HEK293 (cell line): ENCODE measurements around the gene UFSP2.

Source experiments
- REST ChIP-seq: fragments of 450-650 bp; formaldehyde crosslinking; IDR thresholded peaks from 2 replicates; pipeline ENCODE4 v1.5.1; 2016; ENCODE audit warnings: missing biosample characterization, missing genetic modification characterization
- TCF7L2 ChIP-seq: IDR thresholded peaks from 2 replicates; pipeline ENCODE4 v1.6.1; 2011; ENCODE audit warnings: low read depth, mild to moderate bottlenecking, inconsistent platforms, low read length, moderate library complexity, borderline replicate concordance
- ZBTB8A ChIP-seq: fragments of 450-650 bp; formaldehyde crosslinking; IDR thresholded peaks from 2 replicates; pipeline ENCODE4 v1.5.1; 2016; ENCODE audit warnings: missing biosample characterization, missing genetic modification characterization
- ZNF133 ChIP-seq: fragments of 450-650 bp; formaldehyde crosslinking; IDR thresholded peaks from 2 replicates; pipeline ENCODE4 v1.5.1; 2016; ENCODE audit warnings: missing biosample characterization, missing genetic modification characterization
- ZNF529 ChIP-seq: fragments of 450-650 bp; formaldehyde crosslinking; IDR thresholded peaks from 2 replicates; pipeline ENCODE4 v1.5.1; 2017; ENCODE audit warnings: missing genetic modification characterization, missing biosample characterization; ENCODE audit not compliant: insufficient replicate concordance
- ZSCAN18 ChIP-seq: fragments of 450-650 bp; formaldehyde crosslinking; IDR thresholded peaks from 2 replicates; pipeline ENCODE4 v1.5.1; 2016; ENCODE audit warnings: missing biosample characterization, missing genetic modification characterization
- TF ChIP-seq, protein P1 (sequence below): fragments of 450-650 bp; formaldehyde crosslinking; IDR thresholded peaks from 2 replicates; pipeline ENCODE4 v1.5.1; 2016; ENCODE audit warnings: missing biosample characterization, missing genetic modification characterization
- TF ChIP-seq, protein P2 (sequence below): fragments of 450-650 bp; formaldehyde crosslinking; IDR thresholded peaks from 2 replicates; pipeline ENCODE4 v1.5.1; 2016; ENCODE audit warnings: missing biosample characterization, missing genetic modification characterization, low read depth

DNA sequence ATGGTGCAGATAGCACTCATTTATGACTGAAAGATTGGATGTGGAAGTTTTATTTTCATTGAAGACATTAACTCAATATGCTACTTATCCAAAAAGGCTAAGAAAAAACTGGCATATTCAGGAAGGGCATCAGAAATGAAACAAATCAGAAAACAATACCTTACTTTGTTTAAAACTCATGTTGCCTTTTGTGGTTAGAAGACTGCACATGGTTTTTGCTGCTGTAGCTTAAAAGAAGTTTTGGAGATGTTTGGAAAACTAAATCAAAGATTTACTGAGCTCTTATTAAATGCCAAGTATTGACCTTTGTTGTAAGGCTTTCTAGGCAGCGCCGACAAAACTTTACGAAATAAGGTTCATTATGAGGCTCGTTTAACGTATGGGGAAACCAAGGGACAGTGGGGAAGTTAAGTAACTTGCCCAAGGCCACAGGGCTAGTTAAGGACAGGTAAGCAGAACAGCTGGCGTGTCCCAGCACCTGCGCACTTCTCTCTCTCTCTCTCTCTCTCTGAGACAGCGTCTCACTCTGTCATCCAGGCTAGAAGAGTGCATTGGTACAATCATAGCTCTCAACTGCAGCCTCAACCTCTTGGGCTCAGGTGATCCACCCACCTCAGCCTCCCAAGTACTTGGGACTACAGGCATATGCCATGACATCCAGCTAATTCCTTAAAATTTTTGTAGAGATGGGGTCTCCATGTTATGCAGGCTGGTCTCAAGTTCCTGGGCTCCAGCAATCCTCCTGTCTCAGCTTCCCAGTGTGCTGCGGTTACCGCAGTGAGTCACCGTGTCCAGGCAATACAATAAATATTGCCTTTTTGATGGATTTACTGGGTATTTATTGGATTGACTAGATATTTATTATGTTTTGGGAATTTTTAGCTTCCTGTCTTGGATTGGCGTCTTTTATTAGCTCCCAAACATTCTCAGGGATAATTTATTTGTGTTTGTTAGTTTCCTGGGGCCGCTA, 46.2 kb downstream of the UFSP2 start:
- TF ChIP-seq ZBTB8A (no peak), ZNF133 (no peak), TCF7L2 (no peak), ZNF529 (tag by site-specific recombination) (no peak), REST (tag by site-specific recombination) (no peak), ZSCAN18 (no peak)
- TF ChIP-seq, protein P1, sequence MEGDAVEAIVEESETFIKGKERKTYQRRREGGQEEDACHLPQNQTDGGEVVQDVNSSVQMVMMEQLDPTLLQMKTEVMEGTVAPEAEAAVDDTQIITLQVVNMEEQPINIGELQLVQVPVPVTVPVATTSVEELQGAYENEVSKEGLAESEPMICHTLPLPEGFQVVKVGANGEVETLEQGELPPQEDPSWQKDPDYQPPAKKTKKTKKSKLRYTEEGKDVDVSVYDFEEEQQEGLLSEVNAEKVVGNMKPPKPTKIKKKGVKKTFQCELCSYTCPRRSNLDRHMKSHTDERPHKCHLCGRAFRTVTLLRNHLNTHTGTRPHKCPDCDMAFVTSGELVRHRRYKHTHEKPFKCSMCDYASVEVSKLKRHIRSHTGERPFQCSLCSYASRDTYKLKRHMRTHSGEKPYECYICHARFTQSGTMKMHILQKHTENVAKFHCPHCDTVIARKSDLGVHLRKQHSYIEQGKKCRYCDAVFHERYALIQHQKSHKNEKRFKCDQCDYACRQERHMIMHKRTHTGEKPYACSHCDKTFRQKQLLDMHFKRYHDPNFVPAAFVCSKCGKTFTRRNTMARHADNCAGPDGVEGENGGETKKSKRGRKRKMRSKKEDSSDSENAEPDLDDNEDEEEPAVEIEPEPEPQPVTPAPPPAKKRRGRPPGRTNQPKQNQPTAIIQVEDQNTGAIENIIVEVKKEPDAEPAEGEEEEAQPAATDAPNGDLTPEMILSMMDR (tag by site-specific recombination): no peak
- TF ChIP-seq, protein P2, sequence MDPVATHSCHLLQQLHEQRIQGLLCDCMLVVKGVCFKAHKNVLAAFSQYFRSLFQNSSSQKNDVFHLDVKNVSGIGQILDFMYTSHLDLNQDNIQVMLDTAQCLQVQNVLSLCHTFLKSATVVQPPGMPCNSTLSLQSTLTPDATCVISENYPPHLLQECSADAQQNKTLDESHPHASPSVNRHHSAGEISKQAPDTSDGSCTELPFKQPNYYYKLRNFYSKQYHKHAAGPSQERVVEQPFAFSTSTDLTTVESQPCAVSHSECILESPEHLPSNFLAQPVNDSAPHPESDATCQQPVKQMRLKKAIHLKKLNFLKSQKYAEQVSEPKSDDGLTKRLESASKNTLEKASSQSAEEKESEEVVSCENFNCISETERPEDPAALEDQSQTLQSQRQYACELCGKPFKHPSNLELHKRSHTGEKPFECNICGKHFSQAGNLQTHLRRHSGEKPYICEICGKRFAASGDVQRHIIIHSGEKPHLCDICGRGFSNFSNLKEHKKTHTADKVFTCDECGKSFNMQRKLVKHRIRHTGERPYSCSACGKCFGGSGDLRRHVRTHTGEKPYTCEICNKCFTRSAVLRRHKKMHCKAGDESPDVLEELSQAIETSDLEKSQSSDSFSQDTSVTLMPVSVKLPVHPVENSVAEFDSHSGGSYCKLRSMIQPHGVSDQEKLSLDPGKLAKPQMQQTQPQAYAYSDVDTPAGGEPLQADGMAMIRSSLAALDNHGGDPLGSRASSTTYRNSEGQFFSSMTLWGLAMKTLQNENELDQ: no peak
